IMR-90 (cell line): Measurements from ENCODE around the gene MIEF1. TPM values are rescaled to one million over a fixed set of nuclear protein-coding genes. Genes with fewer than 3 reads are reported as not detected.

Experiments
- ATAC-seq: fragments of 200-7000 bp; cut with Tn5 transposase; 2 replicates; pipeline ENCODE4 v1.9.1; 2020; ENCODE audit warnings: low read depth, mild to moderate bottlenecking, moderate library complexity
- BruUV-seq: library from RNA; stranded (reverse); fragments of 400-500 nt; replicated peaks from 2 replicates; lab custom pipeline; 2021; lab: Mats Ljungman, UMichigan
- CTCF ChIA-PET: fragments of 300-600 bp; formaldehyde crosslinking; extraction: SDS; loops from one replicate; lab custom pipeline; 2021; ENCODE audit warnings: antibody characterized with exemption; lab: Yijun Ruan, JAX
- POLR2A ChIA-PET: fragments of 300-600 bp; sonication (Branson Sonifier 250); formaldehyde crosslinking; loops from one replicate; lab custom pipeline; 2022; ENCODE audit warnings: antibody characterized with exemption; ENCODE audit not compliant: unreplicated experiment; lab: Charles Lee
- DNase-seq: peaks from one replicate; pipeline ENCODE4 v3.0.0; 2013
- H2AFZ ChIP-seq: replicated peaks from 2 replicates; pipeline ENCODE3; 2013; ENCODE audit warnings: low read length, mild to moderate bottlenecking; ENCODE audit not compliant: poor library complexity
- H2AK5ac ChIP-seq: 2 replicates; pipeline ENCODE4 v1.6.1; 2013; ENCODE audit warnings: low read depth, low read length, inconsistent platforms
- H2AK9ac ChIP-seq: replicated peaks from 2 replicates; pipeline ENCODE3; 2013; ENCODE audit warnings: mild to moderate bottlenecking, low read depth, low read length, moderate library complexity; ENCODE audit not compliant: poor library complexity
- H2BK120ac ChIP-seq: 2 replicates; pipeline ENCODE4 v1.6.1; 2013; ENCODE audit warnings: low read depth, low read length, inconsistent platforms
- H2BK15ac ChIP-seq: 3 replicates; pipeline ENCODE4 v1.6.1; 2013; ENCODE audit warnings: low read depth, low read length, inconsistent platforms
- H2BK20ac ChIP-seq: 2 replicates; pipeline ENCODE4 v1.6.1; 2013; ENCODE audit warnings: low read depth, mild to moderate bottlenecking, inconsistent platforms, low read length, moderate library complexity
- H2BK5ac ChIP-seq: 2 replicates; pipeline ENCODE4 v1.6.1; 2013; ENCODE audit warnings: mild to moderate bottlenecking, low read depth, low read length, inconsistent platforms; ENCODE audit not compliant: poor library complexity, severe bottlenecking
- H3K14ac ChIP-seq: replicated peaks from 2 replicates; pipeline ENCODE4 v1.6.1; 2013; ENCODE audit warnings: low read depth, low read length, inconsistent platforms
- H3K18ac ChIP-seq: 2 replicates; pipeline ENCODE4 v1.6.1; 2013; ENCODE audit warnings: low read depth, low read length, control low read depth
- H3K23ac ChIP-seq: 2 replicates; pipeline ENCODE4 v1.6.1; 2013; ENCODE audit warnings: low read depth, low read length, inconsistent platforms
- H3K27ac ChIP-seq: 2 replicates; pipeline ENCODE4 v1.5.1; 2013; ENCODE audit warnings: mild to moderate bottlenecking, control low read depth, low read length; ENCODE audit not compliant: insufficient read depth
- H3K27me3 ChIP-seq: 2 replicates; pipeline ENCODE4 v1.6.1; 2013; ENCODE audit warnings: low read length; ENCODE audit not compliant: control insufficient read depth, insufficient read depth
- H3K36me3 ChIP-seq: 2 replicates; pipeline ENCODE4 v1.6.1; 2013; ENCODE audit warnings: low read length, mixed read lengths; ENCODE audit not compliant: control insufficient read depth, insufficient read depth
- H3K4ac ChIP-seq: 2 replicates; pipeline ENCODE4 v1.6.1; 2013; ENCODE audit warnings: low read depth, low read length, inconsistent platforms
- H3K4me1 ChIP-seq: 2 replicates; pipeline ENCODE4 v1.6.1; 2013; ENCODE audit warnings: low read length, mixed read lengths; ENCODE audit not compliant: control insufficient read depth, insufficient read depth
- H3K4me2 ChIP-seq: 2 replicates; pipeline ENCODE4 v1.6.1; 2013; ENCODE audit warnings: low read depth, mild to moderate bottlenecking, control low read depth, low read length, moderate library complexity
- H3K4me3 ChIP-seq: 2 replicates; pipeline ENCODE4 v1.5.1; 2013; ENCODE audit warnings: low read depth, mild to moderate bottlenecking, control low read depth, low read length, moderate library complexity; ENCODE audit not compliant: insufficient read depth
- H3K56ac ChIP-seq: 2 replicates; pipeline ENCODE4 v1.6.1; 2013; ENCODE audit warnings: low read length, inconsistent platforms; ENCODE audit not compliant: insufficient read depth; ENCODE audit errors: extremely low read depth
- H3K79me1 ChIP-seq, 2 experiments: 2 replicates each; pipeline ENCODE4 v1.6.1; 2013; ENCODE audit warnings: low read length in 2 of 2, inconsistent platforms in 1 of 2, low read depth in 1 of 2
- H3K9ac ChIP-seq: 2 replicates; pipeline ENCODE4 v1.6.1; 2013; ENCODE audit warnings: low read depth, low read length, control low read depth
- H3K9me1 ChIP-seq: 2 replicates; pipeline ENCODE4 v1.6.1; 2013; ENCODE audit warnings: low read length, inconsistent platforms; ENCODE audit not compliant: insufficient read depth
- H3K9me3 ChIP-seq: 2 replicates; pipeline ENCODE4 v1.6.1; 2013; ENCODE audit warnings: low read length; ENCODE audit not compliant: control insufficient read depth, insufficient read depth
- H4K20me1 ChIP-seq: 2 replicates; pipeline ENCODE4 v1.6.1; 2013; ENCODE audit warnings: low read length, inconsistent platforms; ENCODE audit not compliant: insufficient read depth
- H4K5ac ChIP-seq: 2 replicates; pipeline ENCODE4 v1.6.1; 2013; ENCODE audit warnings: mild to moderate bottlenecking, low read depth, low read length, control low read depth
- H4K8ac ChIP-seq, 2 experiments: 2 replicates each; pipeline ENCODE4 v1.6.1; 2013; ENCODE audit warnings: low read depth in 2 of 2, low read length in 2 of 2, control low read depth in 1 of 2, inconsistent platforms in 1 of 2
- H4K91ac ChIP-seq: 2 replicates; pipeline ENCODE4 v1.6.1; 2013; ENCODE audit warnings: low read depth, low read length, inconsistent platforms; ENCODE audit not compliant: insufficient read depth
- CHD1 ChIP-seq: IDR thresholded peaks from 2 replicates; pipeline ENCODE4 v1.6.1; 2012; ENCODE audit warnings: low read depth, low read length, improper control_type of control experiment
- FOS ChIP-seq: fragments of 150-350 bp; IDR thresholded peaks from 2 replicates; pipeline ENCODE4 v1.6.1; 2016; ENCODE audit warnings: low read depth, low read length
- MAFK ChIP-seq: IDR thresholded peaks from 2 replicates; pipeline ENCODE4 v1.6.1; 2012; ENCODE audit warnings: low read depth, low read length, improper control_type of control experiment
- MAZ ChIP-seq: IDR thresholded peaks from 2 replicates; pipeline ENCODE4 v1.6.1; 2012; ENCODE audit warnings: low read depth, mild to moderate bottlenecking, low read length, improper control_type of control experiment, moderate library complexity, borderline replicate concordance
- MXI1 ChIP-seq: IDR thresholded peaks from 2 replicates; pipeline ENCODE4 v1.6.1; 2012; ENCODE audit warnings: low read depth, mild to moderate bottlenecking, low read length, moderate library complexity, borderline replicate concordance
- NFE2L2 ChIP-seq: fragments of 150-350 bp; IDR thresholded peaks from 2 replicates; pipeline ENCODE4 v1.6.1; 2016; ENCODE audit warnings: low read depth, mild to moderate bottlenecking, low read length
- POLR2A ChIP-seq: IDR thresholded peaks from 2 replicates; pipeline ENCODE4 v1.6.1; 2012; ENCODE audit warnings: mild to moderate bottlenecking, low read depth, low read length
- RCOR1 ChIP-seq: IDR thresholded peaks from 2 replicates; pipeline ENCODE4 v1.6.1; 2012; ENCODE audit warnings: mild to moderate bottlenecking, low read length, improper control_type of control experiment; ENCODE audit not compliant: insufficient replicate concordance
- RFX5 ChIP-seq: IDR thresholded peaks from 2 replicates; pipeline ENCODE4 v1.8.0; 2012; ENCODE audit warnings: low read depth, mild to moderate bottlenecking, low read length, moderate library complexity
- SMC3 ChIP-seq: fragments of 150-350 bp; IDR thresholded peaks from 2 replicates; pipeline ENCODE4 v1.6.1; 2016; ENCODE audit warnings: low read depth, mild to moderate bottlenecking, antibody characterized with exemption, low read length, moderate library complexity
- USF2 ChIP-seq: fragments of 150-350 bp; IDR thresholded peaks from 2 replicates; pipeline ENCODE4 v1.6.1; 2017; ENCODE audit warnings: mild to moderate bottlenecking, antibody characterized with exemption, low read length, low read depth
- WGBS, 2 experiments: methylation state at CpG; one replicate each; pipeline versions ENCODE4 v1.1.5 to v1.1.7; 2013; ENCODE audit warnings: missing lambda C conversion rate in 2 of 2; ENCODE audit not compliant: insufficient read length in 1 of 2; ENCODE audit errors: extremely low coverage in 2 of 2; 5-methylcytosine and 5-hydroxymethylcytosine counted together
- dilution Hi-C: fragments of 300-500 bp; cut with HindIII; formaldehyde crosslinking; loops from one replicate; pipeline ENCODE4 v1.14.3; 2018; ENCODE audit warnings: low sequenced_read_pairs; ENCODE audit not compliant: unreplicated experiment
- in situ Hi-C: fragments of 300-500 bp; cut with MboI; formaldehyde crosslinking; loops from 3 replicates; pipeline ENCODE4 v1.14.3; 2019; ENCODE audit warnings: low sequenced_read_pairs, inconsistent platforms, mixed read lengths
- intact Hi-C: fragments of 100-400 bp; cut with micrococcal nuclease; formaldehyde crosslinking; loops from 2 replicates; pipeline ENCODE4 v1.10.0; 2022
- polyA plus RNA-seq, 3 experiments: library from polyadenylated mRNA; depleted of rRNA; stranded (reverse); fragments of >200 nt; gene quantifications; 2 replicates each; pipeline ENCODE4 v1.2.3, GENCODE V29; 2012; ENCODE audit warnings: low replicate concordance in 1 of 3
- total RNA-seq: library from RNA; depleted of rRNA; stranded (reverse); fragments of >200 nt; gene quantifications from 2 replicates; pipeline ENCODE4 v1.2.3, GENCODE V29; 2012
- TF ChIP-seq, protein P1 (sequence below): fragments of 150-350 bp; IDR thresholded peaks from 2 replicates; pipeline ENCODE4 v1.6.1; 2016; ENCODE audit warnings: low read depth, mild to moderate bottlenecking, low read length, moderate library complexity, borderline replicate concordance

Gene MIEF1
- total and polyA plus RNA-seq, 2 of the 4 experiments (the other 2 are of a cell fraction) = 9.7 to 16.9 TPM

- TF ChIP-seq MXI1 = no peak
Measured at GRCh38 chr22:39563571-39564428, 61.7 kb downstream of the MIEF1 start (continued).

- Histone ChIP-seq H3K9me3 (peaks cover 3% of the 10 kb centered on the region; the same call in 1 of the 2 replicates), H2AK9ac (no peak overlapping the region), H3K14ac (no peak overlapping the region), H4K91ac (no peak overlapping the region), H4K8ac (no peak overlapping the region), H2BK20ac (no peak overlapping the region), H3K4me3 (no peak overlapping the region), H2BK5ac (no peak overlapping the region), H4K5ac (no peak overlapping the region), H3K9me1 (peaks cover 9% of the 10 kb centered on the region), H3K18ac (no peak overlapping the region), H3K9ac (no peak overlapping the region), H3K27ac (no peak overlapping the region), H3K27me3 (peaks cover 27% of the 10 kb centered on the region), H3K79me1 (no peaks in the 10 kb centered on the region), H2AK5ac (no peak overlapping the region; the same call in 1 of the 2 replicates), H2AFZ (no peak overlapping the region), H3K56ac (no peak overlapping the region), H4K20me1 (no peaks in the 10 kb centered on the region), H2BK15ac (no peak overlapping the region), H3K23ac (no peak overlapping the region), H3K4ac (no peak overlapping the region), H3K4me2 (no peak overlapping the region), H3K4me1 (no peaks in the 10 kb centered on the region), H2BK120ac (no peak overlapping the region), H3K36me3 (no peaks in the 10 kb centered on the region)
- ChIA-PET CTCF (no interaction called here), POLR2A (interaction anchor here (0.6 kb wide), 1 partner anchor 246 kb away, joined by 3 read pairs; no protein-coding TSS in a partner anchor)
- intact Hi-C loops (no loop called here), in situ Hi-C loops (no loop called here), dilution Hi-C loops (no loop called here)
- DNase-seq (no peak), ATAC-seq (no peak)
- TF ChIP-seq SMC3 = no peak
- TF ChIP-seq MAZ = no peak
- TF ChIP-seq FOS = no peak
- TF ChIP-seq POLR2A = no peak
- TF ChIP-seq USF2 = no peak
- TF ChIP-seq CHD1 = no peak
- no peak for TF ChIP-seq RFX5
- TF ChIP-seq NFE2L2 = no peak
- TF ChIP-seq MAFK = no peak
- no peak for TF ChIP-seq RCOR1
- TF ChIP-seq, protein P1, sequence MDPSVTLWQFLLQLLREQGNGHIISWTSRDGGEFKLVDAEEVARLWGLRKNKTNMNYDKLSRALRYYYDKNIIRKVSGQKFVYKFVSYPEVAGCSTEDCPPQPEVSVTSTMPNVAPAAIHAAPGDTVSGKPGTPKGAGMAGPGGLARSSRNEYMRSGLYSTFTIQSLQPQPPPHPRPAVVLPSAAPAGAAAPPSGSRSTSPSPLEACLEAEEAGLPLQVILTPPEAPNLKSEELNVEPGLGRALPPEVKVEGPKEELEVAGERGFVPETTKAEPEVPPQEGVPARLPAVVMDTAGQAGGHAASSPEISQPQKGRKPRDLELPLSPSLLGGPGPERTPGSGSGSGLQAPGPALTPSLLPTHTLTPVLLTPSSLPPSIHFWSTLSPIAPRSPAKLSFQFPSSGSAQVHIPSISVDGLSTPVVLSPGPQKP = no peak
- BruUV-seq = no TSS peak
- WGBS, 2 experiments = 91% methylated on average over 5 of the region's 5 CpGs; no CpG with 5 or more reads in 1 of the 2 experiments
Measured at GRCh38 chr22:39565414-39565944, 63.4 kb downstream of the MIEF1 start.
